GM12864 (cell line): ENCODE data around the gene ATP8A2.

Source experiments
- DNase-seq: peaks from one replicate; pipeline ENCODE4 v3.0.0-alpha.2; 2011; ENCODE audit warnings: low read depth
- H3K4me3 ChIP-seq: 2 replicates; pipeline ENCODE4 v1.5.1; 2011; ENCODE audit warnings: mild to moderate bottlenecking, low read depth, low read length, control low read depth
- CTCF ChIP-seq: IDR thresholded peaks from 2 replicates; pipeline ENCODE4 v1.5.1; 2011; ENCODE audit warnings: low read depth, mild to moderate bottlenecking, moderate library complexity, low read length, control low read depth, inconsistent platforms; ENCODE audit errors: missing control alignments

ATP8A2 gene

DNA sequence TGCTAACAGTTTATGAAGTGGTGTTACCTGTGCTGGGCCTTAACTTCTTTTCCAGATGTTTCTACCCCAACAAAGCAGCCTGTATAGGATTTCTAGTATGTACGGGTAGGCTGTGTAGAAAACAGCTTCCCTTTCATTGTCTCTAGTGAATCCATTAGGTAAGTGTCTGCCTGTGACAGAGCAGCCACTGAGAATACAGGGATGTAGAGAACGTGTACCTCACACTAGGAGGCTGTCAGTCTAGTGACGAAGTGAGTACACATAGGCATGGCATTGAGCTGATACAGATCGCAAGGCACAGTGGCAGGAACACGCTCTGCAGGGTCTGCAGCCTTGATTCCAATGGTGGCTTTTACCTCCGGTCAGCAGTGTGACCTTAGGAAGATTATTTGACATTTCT, 562.4 kb downstream of the ATP8A2 start:
- no peak for TF ChIP-seq CTCF
- H3K4me3 ChIP-seq: no peak overlapping the region
- DNase-seq: no peak

- no peak for TF ChIP-seq CTCF
- H3K4me3 ChIP-seq: no peak overlapping the region
- no peak for DNase-seq
These were observed 568.4 kb downstream of the ATP8A2 start for GRCh38 chr13:25939961-25940687.

DNA sequence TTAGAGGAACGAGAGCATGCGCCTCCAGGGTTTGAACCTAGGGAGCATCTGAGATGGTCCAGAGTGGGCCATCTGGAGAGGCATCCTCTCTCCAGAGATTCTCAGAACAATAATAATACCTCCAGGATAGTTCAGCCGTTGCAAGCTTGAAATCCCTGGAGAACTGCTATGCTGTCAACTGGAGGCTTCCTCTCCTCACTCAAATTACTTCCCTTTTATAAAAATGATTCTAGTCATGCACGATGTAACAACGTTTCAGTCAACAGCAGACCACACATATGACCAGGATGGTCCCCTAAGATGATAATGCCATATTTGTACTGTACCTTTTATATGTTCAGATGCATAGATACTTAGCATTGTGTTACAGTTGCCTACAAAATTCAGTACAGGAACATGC, 571.3 kb downstream of the ATP8A2 start:
- no peak for TF ChIP-seq CTCF
- H3K4me3 ChIP-seq: no peak overlapping the region
- no peak for DNase-seq

- DNase-seq: no peak
- TF ChIP-seq CTCF: no peak
- H3K4me3 ChIP-seq: no peak overlapping the region
These were observed 571.9 kb downstream of the ATP8A2 start for GRCh38 chr13:25943658-25944057.

DNA sequence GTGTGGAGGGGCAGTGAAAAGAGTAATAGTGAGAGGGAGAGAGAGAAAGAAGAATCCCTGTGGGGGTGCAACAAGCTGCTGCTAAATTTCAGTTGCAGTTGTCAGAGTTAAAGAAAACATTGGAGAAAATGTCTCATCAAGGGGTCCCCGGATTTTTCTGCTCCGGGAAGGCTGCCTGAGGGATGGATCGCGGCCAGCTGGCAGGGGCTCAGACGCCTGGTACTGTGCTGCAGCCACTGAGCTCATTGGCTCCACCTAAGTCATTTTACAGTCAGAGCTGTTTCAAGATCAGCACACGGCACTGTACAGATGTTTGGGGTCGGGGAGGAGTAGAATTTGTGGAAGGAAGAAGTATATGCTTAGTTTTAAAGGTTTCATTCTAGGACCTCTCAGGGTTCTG, 573.8 kb downstream of the ATP8A2 start:
- DNase-seq: no peak
- no peak overlapping the region for H3K4me3 ChIP-seq
- no peak for TF ChIP-seq CTCF

DNA sequence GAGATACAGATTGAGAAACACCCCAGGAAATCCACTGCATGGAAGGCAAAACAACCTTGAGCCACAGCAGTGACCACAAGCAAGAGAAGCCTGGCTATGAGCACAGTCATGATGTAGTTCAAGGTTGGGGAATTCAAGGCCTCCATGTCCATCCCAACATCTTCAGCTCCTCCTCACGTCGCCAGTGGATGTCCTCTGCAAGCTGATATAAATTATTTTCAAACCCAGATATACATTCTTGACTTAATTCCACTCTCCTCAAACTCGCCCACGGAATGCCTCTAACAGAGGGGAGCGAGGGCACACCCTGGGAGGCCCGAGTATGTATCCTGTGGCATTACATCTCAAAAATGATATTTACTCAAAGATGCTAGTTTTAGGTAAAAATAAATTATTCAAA, 574.5 kb downstream of the ATP8A2 start:
- no peak for TF ChIP-seq CTCF
- no peak overlapping the region for H3K4me3 ChIP-seq
- no peak for DNase-seq

DNA sequence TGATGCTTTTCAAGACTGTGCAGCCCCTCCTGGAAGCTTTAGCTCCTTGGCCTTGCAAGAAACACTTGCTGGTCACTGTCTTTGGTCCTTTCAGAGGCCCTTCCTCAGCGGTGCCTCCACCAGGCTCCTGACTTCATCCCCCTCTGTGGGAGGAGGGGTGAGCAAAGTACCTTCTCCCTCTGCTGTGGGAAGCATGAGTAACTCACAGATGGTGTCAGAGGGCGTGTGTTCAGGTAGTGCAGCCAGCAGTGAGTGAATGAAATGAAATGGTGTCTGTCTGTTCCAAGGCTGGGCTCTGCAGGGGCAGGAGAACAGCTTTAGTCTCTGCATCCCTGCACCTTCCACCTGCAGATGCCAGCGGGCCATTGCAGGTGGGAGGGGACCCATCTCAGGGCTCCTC, 577.1 kb downstream of the ATP8A2 start:
- no peak for TF ChIP-seq CTCF
- no peak for DNase-seq
- H3K4me3 ChIP-seq: no peak overlapping the region
